Measurements from ENCODE around the gene OR51V1.
"Not testable (repeated sequence)": the region's sequence is repeated elsewhere in the genome, so short reads cannot be mapped to it uniquely, and the experiment has no call there.

OR51V1 gene

GRCh38 chr11:5165898-5166297 lies 34.6 kb downstream of the OR51V1 start:
- DNase-seq (ENCODE audit: low spot score): not testable (repeated sequence)

- DNase-seq (ENCODE audit: low spot score): not testable (repeated sequence)
These were observed 35.7 kb downstream of the OR51V1 start for GRCh38 chr11:5164807-5165206.

DNA sequence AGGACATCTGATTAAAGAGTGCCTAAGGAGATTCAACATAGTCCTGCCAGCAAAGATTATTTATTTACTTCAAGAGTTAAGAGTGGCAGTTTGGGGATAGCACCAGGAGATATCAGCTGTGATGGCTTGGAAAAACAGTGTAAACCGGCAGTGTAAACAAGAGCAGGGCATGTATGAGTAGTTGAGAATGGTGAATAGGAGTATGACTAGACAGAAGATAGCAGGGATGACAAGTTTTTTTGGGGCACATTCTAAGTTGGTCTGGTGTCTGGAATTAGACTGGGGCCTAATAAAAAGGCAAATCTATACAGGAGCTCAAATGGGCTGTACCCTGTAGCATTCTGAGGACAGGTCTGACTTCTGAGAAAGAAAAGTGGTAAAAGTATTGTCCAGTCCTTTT lies 39.4 kb downstream of the OR51V1 start:
- not testable (repeated sequence) for DNase-seq (ENCODE audit: low spot score)

- not testable (repeated sequence) for DNase-seq (ENCODE audit: low spot score)
These were observed 40.3 kb downstream of the OR51V1 start for GRCh38 chr11:5160217-5160616.

DNA sequence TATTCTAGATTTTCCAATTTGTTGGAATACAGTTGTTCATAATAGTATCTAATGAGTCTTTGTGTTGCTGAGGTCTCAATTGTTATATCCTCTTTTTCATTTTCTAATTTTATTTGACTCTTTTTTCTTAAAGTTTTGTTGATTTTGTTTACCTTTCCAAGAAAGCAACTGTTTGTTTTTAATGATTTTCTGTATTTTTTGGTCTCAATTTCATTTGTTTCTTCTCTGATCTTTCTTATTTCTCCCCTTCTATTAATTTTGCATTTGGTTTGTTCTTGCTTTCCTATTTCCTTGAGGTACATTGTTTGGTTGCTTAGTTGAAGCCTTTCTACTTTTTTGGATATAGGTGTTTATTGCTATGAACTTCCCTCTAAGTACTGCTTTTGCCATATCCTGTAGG lies 40.7 kb downstream of the OR51V1 start:
- DNase-seq (ENCODE audit: low spot score): no peak

- DNase-seq (ENCODE audit: low spot score): no peak
These were observed 45.8 kb downstream of the OR51V1 start, which contains the start of gene OR52A1 for GRCh38 chr11:5154657-5155056. Gene OR52A1 (minus strand): TSS chr11:5154757. CDS start chr11:5152369, 2,388 bp downstream.

GRCh38 chr11:5153574-5154431 lies 46.7 kb downstream of the OR51V1 start:
- DNase-seq (ENCODE audit: low spot score): no peak

- no peak for DNase-seq (ENCODE audit: low spot score)
These were observed 48.7 kb downstream of the OR51V1 start for GRCh38 chr11:5151713-5152153.
